Stimulated activated CD8-positive, alpha-beta memory T cell treated with anti-CD3 and anti-CD28 coated beads, Interleukin-15, amount 100 ng/mL, for 24 hours (primary cell): ENCODE measurements around the gene OS9.
"Not testable (repeated sequence)": the region's sequence is repeated elsewhere in the genome, so short reads cannot be mapped to it uniquely, and the experiment has no call there.

ENCODE experiments used
- DNase-seq: peaks from one replicate; pipeline ENCODE4 v3.0.0-alpha.2; 2020; ENCODE audit warnings: low read depth

The OS9 gene

GRCh38 chr12:57693659-57694458 lies at the start of gene OS9:
Gene OS9 (plus strand): TSS chr12:57694132. CDS start chr12:57694162, 30 bp downstream.
- peak; percentile 59 for DNase-seq

GRCh38 chr12:57645990-57646658 lies 47.8 kb upstream of the OS9 start:
- DNase-seq, result not testable (repeated sequence)

GRCh38 chr12:57646659-57647049 lies 47.3 kb upstream of the OS9 start:
- not testable (repeated sequence) for DNase-seq

- no peak for DNase-seq
These were observed 39.9 kb upstream of the OS9 start for GRCh38 chr12:57654042-57654441.

- DNase-seq, result no peak
These were observed 38.2 kb upstream of the OS9 start for GRCh38 chr12:57655541-57656240.

GRCh38 chr12:57656408-57656807 lies 37.5 kb upstream of the OS9 start:
- DNase-seq, result not testable (repeated sequence)

GRCh38 chr12:57657744-57658143 lies 36.2 kb upstream of the OS9 start:
- no peak for DNase-seq

GRCh38 chr12:57658890-57659289 lies 35.0 kb upstream of the OS9 start:
- DNase-seq, result no peak

GRCh38 chr12:57661376-57661775 lies 32.6 kb upstream of the OS9 start:
- DNase-seq, result no peak

GRCh38 chr12:57665066-57665820 lies 28.7 kb upstream of the OS9 start:
- DNase-seq, result not testable (repeated sequence)

GRCh38 chr12:57666897-57667296 lies 27.0 kb upstream of the OS9 start:
- DNase-seq, result no peak

- DNase-seq, result not testable (repeated sequence)
These were observed 24.2 kb upstream of the OS9 start for GRCh38 chr12:57669691-57670090.

- DNase-seq, result not testable (repeated sequence)
These were observed 22.1 kb upstream of the OS9 start for GRCh38 chr12:57671811-57672210.

- no peak for DNase-seq
These were observed 21.1 kb upstream of the OS9 start for GRCh38 chr12:57672801-57673200.

- no peak for DNase-seq
These were observed 19.2 kb upstream of the OS9 start for GRCh38 chr12:57674691-57675090.

- not testable (repeated sequence) for DNase-seq
These were observed 16.0 kb upstream of the OS9 start for GRCh38 chr12:57677947-57678346.

GRCh38 chr12:57679697-57680096 lies 14.2 kb upstream of the OS9 start:
- no peak for DNase-seq

- DNase-seq, result no peak
These were observed 6.1 kb upstream of the OS9 start for GRCh38 chr12:57687862-57688261.

GRCh38 chr12:57688931-57689330 lies 5.0 kb upstream of the OS9 start:
- no peak for DNase-seq

GRCh38 chr12:57692500-57692899 lies 1.4 kb upstream of the OS9 start:
- no peak for DNase-seq

- no peak for DNase-seq
These were observed 644 bp upstream of the OS9 start for GRCh38 chr12:57693317-57693658.

- no peak for DNase-seq
These were observed 607 bp downstream of the OS9 start for GRCh38 chr12:57694459-57695019.
